ENCODE results near the gene KREMEN1.
"Not testable (repeated sequence)": the region's sequence is repeated elsewhere in the genome, so short reads cannot be mapped to it uniquely, and the experiment has no call there.

Gene KREMEN1

DNA sequence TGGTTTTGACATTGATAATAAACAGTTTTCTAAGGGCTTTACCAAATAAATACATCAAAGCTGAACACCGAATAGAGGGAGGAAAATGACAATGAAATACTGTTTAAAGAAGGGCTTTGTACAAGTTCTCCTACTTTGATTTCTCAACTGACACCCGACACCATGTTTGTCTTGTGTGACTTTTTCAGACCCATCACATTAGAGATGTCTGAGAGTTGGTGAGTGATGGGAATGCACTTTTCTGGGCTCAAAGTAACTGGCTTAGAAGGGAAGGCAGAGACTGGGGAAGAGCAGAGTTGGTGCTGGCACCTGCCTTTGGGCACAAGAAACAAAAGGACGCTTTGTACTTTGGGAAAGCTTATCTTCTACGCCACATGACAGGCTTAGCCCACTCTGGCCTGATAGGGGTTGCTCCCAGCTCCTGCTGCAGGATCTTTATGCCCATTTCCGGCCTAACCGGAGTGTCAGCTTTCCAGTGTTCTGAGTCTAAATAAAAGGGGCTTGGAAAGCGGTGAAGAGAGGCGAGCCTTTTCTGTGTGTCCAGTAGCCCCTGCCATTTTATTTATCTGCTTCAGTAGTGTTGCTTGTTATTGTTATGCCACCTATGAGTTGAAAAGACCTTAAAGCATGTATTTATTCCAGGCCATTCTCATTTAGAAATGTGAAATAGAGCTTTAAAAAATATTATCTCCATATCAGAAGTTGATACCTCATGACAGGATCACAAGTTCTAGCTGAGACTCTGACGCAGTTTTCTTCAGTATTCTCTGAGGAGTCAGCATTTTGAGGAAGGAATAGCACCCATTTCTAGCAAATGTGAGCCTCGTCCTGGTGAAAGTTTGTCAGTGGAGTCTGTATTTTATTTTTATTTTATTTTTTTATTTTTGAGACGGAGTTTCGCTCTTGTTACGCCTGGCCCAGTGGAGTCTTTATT, 24.2 kb downstream of the KREMEN1 start:
- in situ Hi-C loops (cut with MboI; ENCODE audit: low sequenced_read_pairs): no loop called here

DNA sequence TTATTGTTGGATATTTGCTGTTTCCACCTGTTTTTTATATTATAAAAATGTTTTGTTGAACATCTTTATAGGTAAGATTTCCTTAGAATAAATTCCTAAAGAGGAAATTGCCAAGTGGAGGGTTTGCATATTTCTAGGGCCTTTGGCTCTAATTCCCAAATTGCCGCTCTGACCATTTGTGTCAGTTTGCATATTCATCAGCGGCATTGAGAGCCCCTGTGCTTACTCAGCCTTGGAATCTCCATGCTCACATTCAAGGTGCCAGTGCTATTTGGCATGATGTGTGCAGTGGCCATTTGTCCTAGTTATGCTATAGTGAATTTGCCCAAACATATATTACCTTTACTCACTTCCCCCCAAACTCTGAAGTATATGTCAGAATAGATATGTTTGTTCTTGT, 25.5 kb downstream of the KREMEN1 start:
- in situ Hi-C loops (cut with MboI; ENCODE audit: low sequenced_read_pairs): no loop called here

DNA sequence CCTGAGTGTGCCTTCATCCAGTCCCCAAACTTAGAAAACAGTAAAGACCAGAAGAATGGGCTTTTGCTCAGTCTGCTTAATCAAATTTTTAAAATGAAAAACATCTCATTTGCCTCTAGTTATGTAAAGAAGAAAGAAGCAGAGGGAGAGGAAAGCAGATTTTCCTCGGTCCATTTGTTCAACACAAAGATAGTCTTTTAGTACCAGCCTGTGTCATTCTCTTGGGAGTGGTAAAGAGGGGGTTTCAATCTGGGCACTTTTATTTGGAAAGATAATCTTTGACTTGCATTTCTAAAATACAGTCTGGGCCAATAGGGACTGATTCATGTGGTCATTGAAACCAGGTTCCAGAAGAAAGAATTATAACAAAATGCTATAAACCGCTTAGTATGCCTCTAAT, 29.5 kb downstream of the KREMEN1 start:
- in situ Hi-C loops (cut with MboI; ENCODE audit: low sequenced_read_pairs): no loop called here

DNA sequence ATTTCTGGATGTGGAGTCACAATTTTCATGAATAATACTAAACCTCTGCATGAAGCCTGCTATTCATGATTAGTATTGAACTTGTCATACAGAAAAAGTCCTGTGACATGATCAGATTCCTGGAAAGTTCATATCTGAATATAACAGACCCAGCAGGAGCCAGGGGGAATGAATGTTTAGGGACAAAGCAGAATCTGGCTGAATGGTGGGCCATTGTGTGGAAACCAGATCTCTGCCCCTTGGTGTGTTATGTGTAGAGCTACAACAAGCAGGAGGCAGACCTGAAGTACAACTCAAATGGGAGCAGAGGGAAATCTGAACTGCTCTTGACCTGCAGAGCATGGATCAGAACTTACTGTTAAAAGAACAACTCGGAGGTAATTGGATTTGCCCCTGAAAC, 30.3 kb downstream of the KREMEN1 start:
- in situ Hi-C loops (cut with MboI; ENCODE audit: low sequenced_read_pairs): no loop called here

DNA sequence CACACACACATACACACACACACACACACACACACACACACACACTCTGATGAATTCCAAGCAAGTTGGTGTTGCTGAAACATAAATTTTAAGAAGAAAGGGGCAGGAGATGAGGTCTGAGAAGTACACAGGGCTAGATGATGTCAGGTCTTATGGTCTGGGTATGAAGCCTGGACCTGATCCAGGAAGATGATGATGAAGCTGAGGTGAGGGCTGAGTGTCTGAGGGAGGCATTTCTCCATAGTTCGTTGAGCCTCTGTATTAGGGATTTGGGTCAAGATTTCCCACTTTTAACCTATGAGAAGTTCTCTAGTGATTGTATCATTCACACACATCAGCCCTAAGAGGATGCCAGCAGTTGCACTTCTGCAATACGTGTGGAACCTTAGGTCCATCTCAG, 32.6 kb downstream of the KREMEN1 start:
- in situ Hi-C loops (cut with MboI; ENCODE audit: low sequenced_read_pairs): no loop called here

DNA sequence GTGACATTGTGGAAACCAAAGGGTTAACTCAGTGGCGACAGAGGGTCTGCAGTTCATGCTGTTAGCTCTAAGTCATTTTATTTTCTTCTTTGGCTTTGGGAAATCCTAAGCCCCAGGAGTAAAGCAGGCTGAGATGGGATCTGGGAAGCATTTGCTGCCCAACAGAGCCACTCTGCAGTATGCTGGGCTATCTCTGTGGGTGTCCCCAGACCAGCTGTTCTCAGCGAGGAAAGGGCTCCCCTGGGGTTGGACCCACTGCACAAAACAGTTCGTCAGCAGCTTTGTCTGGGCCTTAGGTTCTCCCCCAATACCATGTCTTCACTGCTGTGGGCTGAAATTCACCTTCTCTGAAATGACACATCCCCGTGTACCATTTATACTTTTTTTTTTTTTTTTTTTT, 34.0 kb downstream of the KREMEN1 start:
- in situ Hi-C loops (cut with MboI; ENCODE audit: low sequenced_read_pairs): no loop called here

DNA sequence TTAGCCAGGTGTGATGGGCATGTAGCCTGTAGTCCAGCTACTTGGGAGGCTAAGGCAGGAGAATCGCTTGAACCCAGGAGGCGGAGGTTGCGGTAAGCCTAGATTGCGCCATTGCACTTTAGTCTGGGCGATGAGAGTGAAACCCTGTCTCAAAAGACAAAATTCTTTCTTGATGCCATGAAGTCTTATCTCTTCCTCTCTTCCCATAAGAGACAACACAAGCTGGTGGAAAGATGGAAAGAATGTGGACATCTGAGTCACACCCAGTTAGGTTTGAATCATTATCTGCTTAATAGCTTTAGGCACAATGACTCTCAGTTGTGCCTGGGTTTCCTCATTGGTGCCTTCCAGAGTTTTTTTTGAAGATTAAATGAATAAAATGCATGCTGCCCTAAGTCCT, 35.3 kb downstream of the KREMEN1 start:
- in situ Hi-C loops (cut with MboI; ENCODE audit: low sequenced_read_pairs): no loop called here

DNA sequence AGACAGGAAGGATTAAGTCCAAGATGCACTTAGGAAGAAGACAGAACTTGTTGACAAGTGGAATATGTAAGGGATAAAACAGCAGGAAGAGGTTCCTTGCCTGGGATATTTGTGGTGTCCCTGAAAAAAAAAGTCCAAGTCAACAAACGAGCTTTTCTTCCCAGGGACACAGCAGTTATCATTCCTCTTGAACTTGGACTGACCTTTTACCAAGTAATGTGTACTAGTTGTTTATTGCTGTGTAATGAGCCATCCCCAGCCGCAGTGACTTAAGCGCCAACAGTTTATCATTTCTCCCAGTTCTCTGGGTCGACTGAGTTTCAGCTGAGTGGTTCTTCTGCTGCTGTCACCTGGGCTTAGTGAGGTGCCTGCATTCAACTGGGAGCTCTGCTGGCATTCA, 37.0 kb downstream of the KREMEN1 start:
- in situ Hi-C loops (cut with MboI; ENCODE audit: low sequenced_read_pairs): no loop called here

DNA sequence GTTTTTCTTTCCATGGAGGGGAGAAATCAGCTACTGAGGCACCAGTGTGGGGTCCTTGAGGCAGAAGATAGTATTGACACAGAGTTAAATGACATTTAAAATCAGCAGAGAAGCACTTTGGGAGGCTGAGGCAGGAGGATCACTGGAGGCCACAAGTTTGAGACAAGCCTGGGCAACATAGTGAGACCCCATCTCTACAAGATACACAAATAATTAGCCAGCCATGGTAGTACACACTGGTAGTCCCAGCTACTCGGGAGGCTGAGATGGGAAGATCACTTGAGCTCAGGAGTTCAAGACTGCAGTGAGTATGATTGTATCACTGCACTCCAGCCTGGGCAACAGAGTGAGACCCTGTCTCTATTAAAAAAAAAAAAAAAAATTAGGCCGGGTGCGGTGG, 38.1 kb downstream of the KREMEN1 start:
- in situ Hi-C loops (cut with MboI; ENCODE audit: low sequenced_read_pairs): no loop called here

DNA sequence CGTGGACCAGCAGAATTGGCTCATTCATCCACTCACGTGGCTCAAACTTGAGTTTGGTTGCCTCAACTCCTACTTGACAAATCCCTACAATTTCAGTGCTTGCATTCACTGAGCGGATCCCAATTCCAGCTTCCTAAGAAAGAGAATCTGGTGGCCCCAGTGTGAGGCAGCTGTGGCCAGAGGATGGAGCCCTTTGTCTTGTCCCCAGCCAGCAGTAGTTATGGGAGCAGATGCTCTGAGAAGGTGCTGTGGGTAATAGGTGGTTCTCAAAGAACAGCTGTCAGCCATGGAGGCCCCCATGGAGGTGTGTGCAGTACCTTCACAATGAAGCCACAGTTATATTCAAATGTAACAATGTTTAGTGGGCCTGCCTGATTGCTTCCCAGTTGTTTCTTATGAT, 39.3 kb downstream of the KREMEN1 start:
- in situ Hi-C loops (cut with MboI; ENCODE audit: low sequenced_read_pairs): no loop called here

DNA sequence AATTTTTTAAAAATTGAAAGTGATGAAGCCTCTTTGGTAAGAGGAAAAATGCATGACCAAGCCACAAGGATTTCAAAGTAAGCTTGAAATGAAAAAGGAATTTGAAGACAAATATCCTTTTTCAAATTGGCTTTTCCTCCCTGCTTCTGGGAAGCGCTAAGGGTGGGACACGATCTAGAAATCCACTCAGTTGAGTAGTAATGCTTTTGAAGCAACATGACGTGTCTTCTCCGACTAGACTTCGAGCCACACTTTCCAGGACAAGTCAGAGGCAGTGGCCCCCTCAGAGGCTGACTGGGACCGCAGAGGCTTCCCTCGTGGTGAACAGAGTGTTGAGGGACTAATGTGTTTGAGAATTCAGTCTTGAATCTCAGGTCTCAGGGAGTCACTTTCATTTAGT, 39.8 kb downstream of the KREMEN1 start:
- in situ Hi-C loops (cut with MboI; ENCODE audit: low sequenced_read_pairs): no loop called here

DNA sequence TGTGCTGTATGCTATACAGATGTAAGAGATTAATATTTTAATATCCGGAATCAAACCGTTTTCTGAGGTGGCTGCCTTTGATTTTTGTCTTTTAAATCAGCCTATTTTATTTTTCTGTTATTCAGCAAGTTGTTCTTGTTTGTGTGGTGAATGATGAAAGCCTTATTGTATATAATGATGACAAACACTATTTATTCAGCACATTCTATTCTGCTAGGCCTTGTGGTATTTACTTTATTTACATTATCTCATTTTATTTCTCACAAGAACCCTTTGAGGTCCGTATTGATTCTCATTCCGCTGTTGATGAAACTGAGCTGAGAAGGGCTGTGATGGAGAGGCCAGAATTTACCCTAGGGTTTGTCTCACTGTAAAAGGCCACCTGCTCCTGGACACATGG, 40.5 kb downstream of the KREMEN1 start:
- in situ Hi-C loops (cut with MboI; ENCODE audit: low sequenced_read_pairs): no loop called here

DNA sequence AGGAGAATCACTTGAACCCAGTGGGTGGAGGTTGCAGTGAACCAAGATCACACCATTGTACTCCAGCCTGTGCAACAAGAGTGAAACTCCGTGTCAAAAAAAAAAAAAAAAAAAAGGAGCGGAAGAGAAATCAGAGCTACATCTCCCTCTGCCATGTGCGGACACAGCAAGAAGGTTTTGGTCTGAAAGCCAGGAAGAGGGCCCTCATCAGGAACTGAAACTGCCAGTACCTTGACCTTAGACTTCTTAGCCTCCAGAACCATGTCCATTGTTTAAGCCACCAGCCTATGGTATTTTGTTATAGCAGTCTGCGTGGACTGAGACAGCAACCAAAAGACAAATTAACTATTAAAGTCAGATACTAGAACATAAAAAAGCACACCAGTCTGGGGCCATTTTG, 41.6 kb downstream of the KREMEN1 start:
- in situ Hi-C loops (cut with MboI; ENCODE audit: low sequenced_read_pairs): no loop called here

DNA sequence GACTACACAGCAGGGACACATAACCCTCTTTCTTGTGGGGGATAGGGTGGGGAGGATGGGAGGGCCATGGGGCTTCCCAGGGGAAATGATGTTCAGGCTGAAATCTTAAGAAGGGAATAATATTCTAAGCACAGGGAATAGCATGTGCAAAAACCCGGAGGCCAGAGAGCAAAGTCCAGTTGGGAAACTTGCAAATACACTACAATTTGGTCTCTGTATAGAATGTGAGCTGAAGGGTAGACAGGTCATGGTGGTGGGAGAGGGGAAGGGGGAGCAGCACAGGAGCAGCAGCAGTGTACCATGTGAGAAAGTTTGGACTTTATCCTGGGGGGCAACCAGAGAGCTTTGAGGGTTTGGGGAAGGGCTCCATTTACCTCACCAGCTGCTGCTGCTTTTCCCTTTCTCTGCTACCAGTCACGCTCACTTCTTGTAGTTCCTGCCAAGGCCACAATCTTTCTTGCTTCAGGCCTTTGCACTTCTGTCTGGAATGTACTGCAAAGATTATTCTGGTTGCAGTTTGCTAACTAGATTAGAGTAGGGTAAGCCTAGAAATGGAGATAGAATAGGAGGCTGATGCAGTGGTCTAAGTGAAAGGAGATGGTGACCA, 43.0 kb downstream of the KREMEN1 start:
- in situ Hi-C loops (cut with MboI; ENCODE audit: low sequenced_read_pairs): no loop called here

DNA sequence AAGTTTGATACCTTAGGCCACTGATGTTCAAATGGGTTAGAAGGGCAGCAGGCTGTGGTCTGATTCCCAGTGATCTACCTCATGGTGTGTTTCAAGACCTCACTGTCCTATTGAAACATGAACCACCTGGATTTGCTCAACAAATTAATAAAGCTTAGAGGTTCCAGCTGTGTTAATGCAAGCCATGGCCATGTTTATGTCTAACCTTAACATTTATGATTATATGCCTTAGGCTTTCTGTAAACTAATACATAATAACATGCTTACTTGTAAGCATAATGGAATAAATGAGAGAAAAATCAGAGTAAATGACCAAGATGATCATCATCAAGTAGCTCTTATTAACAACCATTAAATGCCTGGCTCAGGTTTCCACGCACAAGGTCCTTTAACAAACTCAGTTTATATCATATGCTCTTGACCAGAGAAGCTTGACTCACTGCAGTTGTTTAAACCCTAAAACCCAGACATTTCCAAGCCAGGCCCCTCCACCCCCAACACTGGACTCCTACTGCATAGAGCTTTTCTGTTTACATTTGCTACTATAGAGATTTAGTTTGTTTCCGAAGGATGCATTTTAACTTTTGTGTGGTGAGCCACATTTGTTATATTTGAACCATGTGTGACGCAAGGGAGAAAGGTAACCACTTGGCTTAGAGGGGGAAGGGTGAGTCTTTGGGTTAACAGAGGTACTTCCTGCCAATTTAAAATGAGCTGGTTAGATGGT, 43.7 kb downstream of the KREMEN1 start:
- in situ Hi-C loops (cut with MboI; ENCODE audit: low sequenced_read_pairs): no loop called here

DNA sequence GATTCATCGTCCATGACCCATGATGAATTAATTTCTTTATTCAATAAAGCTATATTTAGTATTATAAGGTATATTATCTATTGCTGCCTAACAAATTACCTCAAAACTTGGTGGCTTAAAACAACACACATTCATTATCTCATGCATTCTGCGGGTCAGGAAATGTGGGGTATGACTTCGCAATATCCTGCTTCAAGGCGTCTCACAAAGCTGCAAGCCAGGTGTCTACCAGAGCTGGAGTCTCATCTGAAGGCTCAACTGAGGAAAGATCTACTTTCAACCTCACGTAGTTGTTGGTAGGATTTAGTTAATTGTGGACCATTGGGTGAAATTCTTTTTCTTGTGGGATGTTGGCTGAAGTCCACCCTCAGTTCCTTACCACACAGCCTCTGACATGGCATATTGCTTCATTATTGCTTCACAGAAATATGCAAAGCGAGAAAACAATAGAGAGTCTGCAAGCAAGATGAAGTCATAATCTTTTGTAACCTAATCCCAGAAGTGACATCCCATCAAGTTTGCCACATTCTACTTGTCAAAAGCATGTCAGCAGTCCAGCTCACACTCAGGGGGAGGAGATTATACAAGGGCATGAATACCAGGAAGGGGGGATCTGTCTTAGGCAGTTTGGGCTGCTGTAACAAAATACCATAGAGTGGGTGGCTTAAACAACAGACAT, 45.1 kb downstream of the KREMEN1 start:
- in situ Hi-C loops (cut with MboI; ENCODE audit: low sequenced_read_pairs): no loop called here

DNA sequence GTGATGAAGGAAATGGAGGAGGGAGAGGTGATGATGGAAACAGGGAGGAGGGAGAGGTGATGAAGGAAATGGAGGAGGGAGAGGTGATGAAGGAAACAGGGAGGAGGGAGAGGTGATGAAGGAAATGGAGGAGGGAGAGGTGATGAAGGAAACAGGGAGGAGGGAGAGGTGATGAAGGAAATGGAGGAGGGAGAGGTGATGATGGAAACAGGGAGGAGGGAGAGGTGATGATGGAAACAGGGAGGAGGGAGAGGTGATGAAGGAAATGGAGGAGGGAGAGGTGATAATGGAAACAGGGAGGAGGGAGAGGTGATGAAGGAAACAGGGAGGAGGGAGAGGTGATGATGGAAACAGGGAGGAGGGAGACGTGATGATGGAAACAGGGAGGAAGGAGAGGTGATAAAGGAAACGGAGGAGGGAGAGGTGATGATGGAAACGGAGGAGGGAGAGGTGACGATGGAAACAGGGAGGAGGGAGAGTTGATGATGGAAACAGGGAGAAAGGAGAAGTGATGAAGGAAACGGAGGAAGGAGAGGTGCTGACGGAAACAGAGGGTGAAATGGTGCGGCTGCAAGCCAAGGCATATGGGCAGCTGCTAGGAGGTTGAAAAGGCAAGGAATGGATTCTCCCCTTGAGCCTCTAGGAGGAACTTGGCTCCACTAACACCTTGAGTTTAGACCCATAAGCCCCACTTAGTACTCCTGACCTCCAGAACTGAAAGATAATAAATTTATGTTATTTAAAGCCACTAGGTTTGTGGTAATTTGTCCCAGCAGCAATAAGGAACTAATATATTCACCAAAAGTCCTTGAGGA, 47.5 kb downstream of the KREMEN1 start:
- in situ Hi-C loops (cut with MboI; ENCODE audit: low sequenced_read_pairs): not testable (repeated sequence)

DNA sequence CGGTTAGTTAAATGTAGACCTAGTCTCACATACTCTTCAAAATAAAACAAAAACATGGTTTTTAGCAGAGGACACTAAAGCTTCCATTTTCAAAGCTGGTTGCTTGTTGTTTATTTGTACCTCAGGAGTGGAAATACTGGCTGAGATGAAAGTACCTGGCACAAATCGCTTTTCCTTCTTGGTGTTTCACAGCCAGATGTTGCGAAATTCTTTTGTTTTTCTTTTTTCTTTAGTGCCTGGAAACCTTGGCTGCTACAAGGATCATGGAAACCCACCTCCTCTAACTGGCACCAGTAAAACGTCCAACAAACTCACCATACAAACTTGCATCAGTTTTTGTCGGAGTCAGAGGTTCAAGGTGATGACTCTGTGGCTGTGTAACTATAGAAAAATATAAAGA, 48.3 kb downstream of the KREMEN1 start:
- in situ Hi-C loops (cut with MboI; ENCODE audit: low sequenced_read_pairs): no loop called here

DNA sequence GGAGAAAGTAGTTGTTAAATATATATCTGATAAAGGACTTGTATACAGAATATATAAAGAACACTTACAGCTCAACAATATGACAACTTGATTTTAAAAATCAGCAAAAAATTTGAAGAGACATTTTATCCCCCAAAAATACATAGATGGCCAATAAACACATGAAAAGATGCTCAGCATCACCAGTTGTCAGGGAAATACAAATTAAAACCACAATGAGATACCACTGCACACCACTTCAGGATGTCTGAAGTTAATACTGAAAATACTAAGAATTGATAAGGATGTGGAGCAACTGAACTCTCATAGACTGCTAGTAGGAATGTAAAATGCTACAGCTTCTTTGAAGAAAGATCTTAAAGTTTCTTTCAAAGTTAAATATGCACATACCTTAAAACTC, 49.2 kb downstream of the KREMEN1 start:
- in situ Hi-C loops (cut with MboI; ENCODE audit: low sequenced_read_pairs): no loop called here

DNA sequence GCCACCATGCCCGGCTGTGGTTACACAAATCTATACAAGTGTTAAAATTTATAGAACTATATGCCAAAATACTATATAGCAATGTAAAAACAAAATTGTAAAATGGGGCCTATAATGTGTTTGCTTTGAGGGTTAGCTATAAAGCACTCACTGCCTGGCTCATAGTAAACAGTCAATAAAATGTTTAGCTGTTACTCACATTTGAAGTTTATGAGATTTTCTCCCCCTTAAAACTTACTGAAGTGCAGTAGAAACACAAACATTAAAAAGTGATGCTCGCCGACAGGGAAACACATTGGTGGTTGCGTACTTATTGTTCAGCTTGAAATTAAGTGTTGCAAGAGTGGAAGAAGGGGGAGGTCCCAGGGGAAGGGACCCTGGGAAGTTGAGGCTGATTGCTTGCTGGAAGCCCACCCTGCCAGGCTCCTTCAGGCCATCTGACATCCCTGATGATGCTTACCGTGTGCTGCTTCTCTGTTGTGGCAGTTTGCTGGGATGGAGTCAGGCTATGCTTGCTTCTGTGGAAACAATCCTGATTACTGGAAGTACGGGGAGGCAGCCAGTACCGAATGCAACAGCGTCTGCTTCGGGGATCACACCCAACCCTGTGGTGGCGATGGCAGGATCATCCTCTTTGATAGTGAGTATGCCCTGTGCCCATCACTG, 52.1 kb downstream of the KREMEN1 start:
- in situ Hi-C loops (cut with MboI; ENCODE audit: low sequenced_read_pairs): no loop called here
